ENCODE measurements around the gene LRRC45.
"Not testable (repeated sequence)": the region's sequence is repeated elsewhere in the genome, so short reads cannot be mapped to it uniquely, and the experiment has no call there.

DNA sequence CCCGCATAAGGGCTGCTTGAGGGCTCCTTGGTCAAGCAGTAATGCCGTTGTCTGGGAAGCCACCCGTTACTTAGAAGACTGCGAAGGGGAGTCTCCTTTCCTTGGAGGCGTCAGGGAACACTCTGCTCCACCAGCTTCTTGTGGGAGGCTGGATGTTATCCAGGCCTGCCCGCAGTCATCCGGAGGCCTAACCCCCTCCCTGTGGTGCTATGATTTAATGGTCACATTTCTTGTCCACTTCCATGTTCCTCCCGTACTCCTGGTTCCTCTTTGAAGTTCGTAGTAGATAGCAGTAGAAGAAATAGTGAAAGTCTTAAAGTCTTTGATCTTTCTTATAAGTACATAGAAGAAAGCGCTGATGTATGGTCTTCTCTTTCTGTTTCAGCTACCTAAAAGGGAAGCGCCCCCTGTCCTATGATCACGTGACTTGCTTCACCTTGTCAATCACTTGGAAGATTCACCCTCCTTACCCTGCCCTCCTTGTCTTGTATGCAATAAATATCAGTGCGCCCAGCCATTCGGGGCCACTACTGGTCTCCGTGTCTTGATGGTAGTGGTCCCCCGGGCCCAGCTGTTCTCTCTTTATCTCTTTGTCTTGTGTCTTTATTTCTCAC is 15.8 kb downstream of the LRRC45 start:
- TF ChIP-seq, protein P1, sequence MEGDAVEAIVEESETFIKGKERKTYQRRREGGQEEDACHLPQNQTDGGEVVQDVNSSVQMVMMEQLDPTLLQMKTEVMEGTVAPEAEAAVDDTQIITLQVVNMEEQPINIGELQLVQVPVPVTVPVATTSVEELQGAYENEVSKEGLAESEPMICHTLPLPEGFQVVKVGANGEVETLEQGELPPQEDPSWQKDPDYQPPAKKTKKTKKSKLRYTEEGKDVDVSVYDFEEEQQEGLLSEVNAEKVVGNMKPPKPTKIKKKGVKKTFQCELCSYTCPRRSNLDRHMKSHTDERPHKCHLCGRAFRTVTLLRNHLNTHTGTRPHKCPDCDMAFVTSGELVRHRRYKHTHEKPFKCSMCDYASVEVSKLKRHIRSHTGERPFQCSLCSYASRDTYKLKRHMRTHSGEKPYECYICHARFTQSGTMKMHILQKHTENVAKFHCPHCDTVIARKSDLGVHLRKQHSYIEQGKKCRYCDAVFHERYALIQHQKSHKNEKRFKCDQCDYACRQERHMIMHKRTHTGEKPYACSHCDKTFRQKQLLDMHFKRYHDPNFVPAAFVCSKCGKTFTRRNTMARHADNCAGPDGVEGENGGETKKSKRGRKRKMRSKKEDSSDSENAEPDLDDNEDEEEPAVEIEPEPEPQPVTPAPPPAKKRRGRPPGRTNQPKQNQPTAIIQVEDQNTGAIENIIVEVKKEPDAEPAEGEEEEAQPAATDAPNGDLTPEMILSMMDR (conservative IDR thresholded peaks at IDR 0.05 in 1 of 2, IDR thresholded peaks at IDR 0.05 in 1 of 2; ENCODE audit: low read depth in 1 of 2, low read length in 2 of 2), result not testable (repeated sequence)
- TF ChIP-seq EZH2 (IDR thresholded peaks at IDR 0.05; ENCODE audit: low read length, missing control alignments), result not testable (repeated sequence)
